ENCODE measurements around the gene SDHAF2. TPM values are rescaled to one million over a fixed set of nuclear protein-coding genes. Genes with fewer than 3 reads are reported as not detected.

Gene SDHAF2
- total RNA-seq, 1 donor from 2014 or later: 35.2 TPM

DNA sequence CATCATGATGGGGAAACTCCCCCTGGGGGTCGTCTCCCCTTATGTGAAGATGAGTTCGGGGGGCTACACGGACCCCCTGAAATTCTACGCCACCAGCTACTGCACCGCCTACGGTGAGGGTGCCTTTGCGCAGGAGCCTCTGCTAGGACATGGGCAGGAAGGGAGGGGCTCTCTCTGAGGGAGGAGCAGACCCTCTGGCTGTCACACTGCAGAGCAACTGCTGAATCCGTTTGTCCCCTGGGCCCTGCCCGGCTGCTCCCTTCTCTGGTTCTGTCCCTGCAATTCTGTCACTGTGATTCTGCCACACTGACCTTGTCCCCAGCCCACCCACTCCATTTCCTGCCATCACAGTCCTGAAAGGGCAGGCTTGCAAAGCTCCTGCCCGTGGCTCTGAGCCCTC, 51.9 kb downstream of the SDHAF2 start:
- Histone ChIP-seq H3K4me1 (peaks cover 7% of the 10 kb centered on the region), H3K9me3 (no peaks in the 10 kb centered on the region), H3K27me3 (ENCODE audit: low read depth) (peaks cover 11% of the 10 kb centered on the region), H3K27ac (no peak overlapping the region), H3K4me3 (no peak overlapping the region), H3K36me3 (no peaks in the 10 kb centered on the region)
- DNase-seq: no peak
- intact Hi-C loops (cut with DNase I): no loop called here
- ATAC-seq: no peak
- no peak for TF ChIP-seq CTCF (IDR thresholded peaks at IDR 0.05)

DNA sequence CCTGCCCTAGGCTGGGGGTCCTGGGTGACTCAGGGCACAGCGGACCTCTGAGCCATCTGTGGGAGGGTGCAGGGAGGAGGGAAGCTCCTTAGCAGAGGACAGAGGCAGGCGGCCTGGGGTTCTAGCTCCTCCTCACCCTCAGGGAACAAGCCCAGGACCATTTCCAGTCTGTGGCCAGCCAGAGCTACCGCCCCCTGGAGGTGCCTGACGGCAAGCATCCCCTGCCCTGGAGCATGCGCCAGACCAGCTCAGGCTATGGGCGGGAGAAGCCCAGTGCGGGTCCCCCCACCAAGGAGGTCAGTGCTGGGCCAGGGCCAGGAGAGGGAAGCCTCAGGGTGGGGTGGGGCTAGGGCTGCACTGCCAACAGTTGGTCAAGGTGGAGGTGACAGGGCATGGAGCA, 52.6 kb downstream of the SDHAF2 start:
- no peaks in the 10 kb centered on the region for H3K9me3 ChIP-seq
- H3K4me1 ChIP-seq: peaks cover 6% of the 10 kb centered on the region
- TF ChIP-seq CTCF (IDR thresholded peaks at IDR 0.05): peak; percentile 41
- peak; percentile 9 to 32 for ATAC-seq
- H3K27ac ChIP-seq: no peak overlapping the region
- H3K4me3 ChIP-seq: no peak overlapping the region
- H3K27me3 ChIP-seq (ENCODE audit: low read depth): peaks cover 11% of the 10 kb centered on the region
- intact Hi-C loops (cut with DNase I): no loop called here
- no peak for DNase-seq
- H3K36me3 ChIP-seq: no peaks in the 10 kb centered on the region

DNA sequence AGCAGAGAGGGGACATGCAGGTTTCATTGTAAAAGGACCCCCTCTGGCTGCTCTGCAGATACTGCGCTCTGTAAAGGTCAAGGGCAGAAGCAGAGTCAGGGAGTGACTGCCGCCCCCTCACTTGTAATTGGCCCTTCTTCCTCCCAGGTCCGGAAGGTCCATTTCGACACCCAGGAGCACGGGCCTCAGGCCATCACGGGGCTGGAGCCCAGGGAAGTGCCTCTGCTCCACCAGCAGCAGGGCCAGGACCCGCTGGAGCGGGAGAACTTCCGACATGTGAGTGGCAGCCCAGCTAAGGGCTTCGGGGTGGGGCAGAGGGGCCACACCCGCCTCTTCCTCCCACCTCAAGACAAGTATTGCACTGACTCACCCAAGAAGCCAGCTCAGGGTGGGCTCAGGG, 54.6 kb downstream of the SDHAF2 start:
- intact Hi-C loops (cut with DNase I): no loop called here
- no peak for TF ChIP-seq CTCF (IDR thresholded peaks at IDR 0.05)
- Histone ChIP-seq H3K4me1 (peaks cover 6% of the 10 kb centered on the region), H3K27me3 (ENCODE audit: low read depth) (peaks cover 11% of the 10 kb centered on the region), H3K9me3 (no peaks in the 10 kb centered on the region), H3K27ac (no peak overlapping the region), H3K36me3 (no peaks in the 10 kb centered on the region), H3K4me3 (no peak overlapping the region)
- ATAC-seq (no peak), DNase-seq (peak; percentile 57)

GRCh38 chr11:61485080-61485479, 55.2 kb downstream of the SDHAF2 start:
- DNase-seq (no peak), ATAC-seq (no peak)
- Histone ChIP-seq H3K27me3 (ENCODE audit: low read depth) (peaks cover 11% of the 10 kb centered on the region), H3K36me3 (no peaks in the 10 kb centered on the region), H3K27ac (no peak overlapping the region), H3K4me1 (peaks cover 12% of the 10 kb centered on the region), H3K9me3 (no peaks in the 10 kb centered on the region), H3K4me3 (no peak overlapping the region)
- TF ChIP-seq CTCF (IDR thresholded peaks at IDR 0.05): no peak
- intact Hi-C loops (cut with DNase I): no loop called here

DNA sequence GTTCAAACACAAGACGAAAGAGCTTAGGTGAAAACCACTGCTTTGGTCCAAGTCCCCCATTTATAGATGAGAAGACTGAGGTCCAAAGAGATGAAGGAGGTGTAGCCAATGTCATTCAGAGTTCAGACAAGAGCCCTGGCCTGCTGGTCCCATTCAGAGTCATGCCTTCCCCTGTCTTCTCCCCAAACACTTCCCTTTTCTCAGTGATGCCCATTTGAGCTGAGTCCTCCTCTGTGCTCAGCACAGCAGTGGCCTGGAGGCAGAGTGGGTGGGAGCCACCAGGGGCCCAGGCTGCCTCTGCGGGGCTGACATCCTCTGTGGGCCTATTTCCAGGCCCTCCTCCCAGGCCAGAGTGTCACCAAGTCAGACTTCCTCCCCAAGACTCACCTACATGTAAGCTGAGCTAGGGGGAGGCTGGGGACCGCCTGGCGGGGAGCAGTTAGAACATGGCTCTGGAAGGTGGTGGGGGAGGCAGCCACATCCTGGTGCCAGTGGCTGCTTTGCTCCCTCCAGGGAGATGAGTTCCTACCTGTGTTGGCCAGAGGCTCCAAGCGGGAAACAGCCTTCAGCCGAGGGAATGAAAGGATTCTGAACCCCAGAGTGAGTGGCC, 56.2 kb downstream of the SDHAF2 start:
- H3K4me1 ChIP-seq: peaks cover 18% of the 10 kb centered on the region
- TF ChIP-seq CTCF (IDR thresholded peaks at IDR 0.05): no peak
- no peak overlapping the region for H3K4me3 ChIP-seq
- H3K27me3 ChIP-seq (ENCODE audit: low read depth): peaks cover 11% of the 10 kb centered on the region
- H3K27ac ChIP-seq: no peak overlapping the region
- DNase-seq (no peak), ATAC-seq (no peak)
- H3K36me3 ChIP-seq: no peaks in the 10 kb centered on the region
- intact Hi-C loops (cut with DNase I): no loop called here
- H3K9me3 ChIP-seq: no peaks in the 10 kb centered on the region

Measured in lower lobe of right lung (tissue), 2 donors.